Psoas muscle (tissue), 8 donors: ENCODE data around the gene TMEM208. TPM values are rescaled to one million over a fixed set of nuclear protein-coding genes. Genes with fewer than 3 reads are reported as not detected.

ENCODE experiments used
- ATAC-seq, 4 donors: fragments of 200-7000 bp; cut with Tn5 transposase; one replicate each; pipeline ENCODE4 v1.9.1; 2020; ENCODE audit warnings: moderate library complexity in 3 of 4, mild to moderate bottlenecking in 2 of 4
- DNase-seq, 2 donors: peaks; one replicate each; pipeline ENCODE4 v3.0.0-alpha.2; 2020
- H3K27ac ChIP-seq: fragments of 200-600 bp; one replicate; pipeline ENCODE4 v1.8.0; 2022
- H3K27me3 ChIP-seq, 3 donors: fragments of 200-600 bp in 1 of 3; one replicate each; pipeline versions ENCODE4 v1.6.1 to v1.8.0; 2013 to 2022; ENCODE audit warnings: low read length in 2 of 3, mild to moderate bottlenecking in 2 of 3, moderate library complexity in 1 of 3; ENCODE audit not compliant: insufficient read depth in 3 of 3
- H3K36me3 ChIP-seq, 2 donors: fragments of 200-600 bp in 1 of 2; one replicate each; pipeline versions ENCODE4 v1.6.1 to v1.8.0; 2013 to 2022; ENCODE audit warnings: low read depth in 1 of 2, mild to moderate bottlenecking in 1 of 2, moderate library complexity in 1 of 2; ENCODE audit not compliant: insufficient read depth in 1 of 2
- H3K4me1 ChIP-seq: fragments of 200-600 bp; one replicate; pipeline ENCODE4 v1.8.0; 2022
- H3K4me3 ChIP-seq: fragments of 200-600 bp; one replicate; pipeline ENCODE4 v1.8.0; 2022; ENCODE audit warnings: mild to moderate bottlenecking
- H3K9me3 ChIP-seq: fragments of 200-600 bp; one replicate; pipeline ENCODE4 v1.8.0; 2022
- WGBS, 3 donors: extraction: QIAGEN DNeasy Blood & Tissue Kit; methylation state at CpG; one replicate each; pipeline versions ENCODE4 v1.1.6 to v1.1.7; 2013; 5-methylcytosine and 5-hydroxymethylcytosine counted together
- intact Hi-C, 2 donors: fragments of 100-400 bp; cut with DNase I; formaldehyde crosslinking; loops; one replicate each; pipeline versions ENCODE4 v1.11.0 to v1.14.2; 2022
- polyA plus RNA-seq, 3 donors: library from polyadenylated mRNA; stranded (reverse); fragments of 200-250 nt; gene quantifications; one replicate each; pipeline ENCODE4 v1.2.3, GENCODE V29; 2013
- total RNA-seq, 4 donors: library from RNA; stranded (reverse); fragmentation: NEBNext Ultra II Directional in 2 of 4; extraction: Animal tissue kit (Norgen Biotek cat#: 25700) in 2 of 4; gene quantifications; one replicate each; pipeline versions ENCODE4 v1.2.1 to v1.2.4, GENCODE V29; 2021 to 2023
- TF ChIP-seq, protein P1 (sequence below): fragments of 200-600 bp; IDR thresholded peaks from one replicate; pipeline ENCODE4 v1.8.0; 2022; ENCODE audit warnings: antibody characterized with exemption
- donor health status: healthy with polysubstance abuse.
- donor health status: DM: no; HTN: no; CAD: no; lungs with moderate emphysema.
- donor health status: Bipolar disorder and iron deficiency.
- donor health status: healthy.
- donor health status: DM: yes; HTN: yes; CAD: no.
- donor health status: DM: no; HTN: no; CAD: no.
- donor health status: DM: no; HTN: no; CAD: no.
- donor health status: DM: yes; HTN: yes; CAD: no.

TMEM208 gene
- total and polyA plus RNA-seq, 7 donors, result 10.1 to 111 (median 32.7) TPM

GRCh38 chr16:67258161-67258835 lies 31.4 kb downstream of the TMEM208 start:
- Histone ChIP-seq H3K27ac (no peak overlapping the region), H3K4me1 (peaks cover 10% of the 10 kb centered on the region), H3K9me3 (no peaks in the 10 kb centered on the region), H3K27me3 (no peaks in the 10 kb centered on the region), H3K4me3 (no peak overlapping the region), H3K36me3 (peaks cover 0 to 6% of the 10 kb centered on the region in 2 donors)
- TF ChIP-seq, protein P1, sequence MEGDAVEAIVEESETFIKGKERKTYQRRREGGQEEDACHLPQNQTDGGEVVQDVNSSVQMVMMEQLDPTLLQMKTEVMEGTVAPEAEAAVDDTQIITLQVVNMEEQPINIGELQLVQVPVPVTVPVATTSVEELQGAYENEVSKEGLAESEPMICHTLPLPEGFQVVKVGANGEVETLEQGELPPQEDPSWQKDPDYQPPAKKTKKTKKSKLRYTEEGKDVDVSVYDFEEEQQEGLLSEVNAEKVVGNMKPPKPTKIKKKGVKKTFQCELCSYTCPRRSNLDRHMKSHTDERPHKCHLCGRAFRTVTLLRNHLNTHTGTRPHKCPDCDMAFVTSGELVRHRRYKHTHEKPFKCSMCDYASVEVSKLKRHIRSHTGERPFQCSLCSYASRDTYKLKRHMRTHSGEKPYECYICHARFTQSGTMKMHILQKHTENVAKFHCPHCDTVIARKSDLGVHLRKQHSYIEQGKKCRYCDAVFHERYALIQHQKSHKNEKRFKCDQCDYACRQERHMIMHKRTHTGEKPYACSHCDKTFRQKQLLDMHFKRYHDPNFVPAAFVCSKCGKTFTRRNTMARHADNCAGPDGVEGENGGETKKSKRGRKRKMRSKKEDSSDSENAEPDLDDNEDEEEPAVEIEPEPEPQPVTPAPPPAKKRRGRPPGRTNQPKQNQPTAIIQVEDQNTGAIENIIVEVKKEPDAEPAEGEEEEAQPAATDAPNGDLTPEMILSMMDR, result no peak
- peak; percentile 7 to 39 for DNase-seq
- intact Hi-C loops, result loop anchor here (5.0 to 10.0 kb wide), 2 partner anchors 157 to 394 kb away; partner anchors contain the start of gene ZDHHC1 (in 1 of the 2)
- no peak for ATAC-seq
- 66 to 76% (median 73%) methylated on average over 11 of the region's 11 CpGs for WGBS, 3 donors

- TF ChIP-seq, protein P1, result no peak
- DNase-seq (peak; percentile 9 to 46), ATAC-seq (no peak)
- Histone ChIP-seq H3K27ac (no peak overlapping the region), H3K27me3 (no peaks in the 10 kb centered on the region), H3K36me3 (peaks cover 0 to 6% of the 10 kb centered on the region in 2 donors), H3K9me3 (no peaks in the 10 kb centered on the region), H3K4me1 (peaks cover 10% of the 10 kb centered on the region), H3K4me3 (no peak overlapping the region)
- intact Hi-C loops, result loop anchor here (2.0 to 10.0 kb wide), 3 partner anchors 25 to 393 kb away; partner anchors contain the start of gene ZDHHC1 (in 2 of the 2)
- 83 to 93% (median 87%) methylated on average over 12 of the region's 12 CpGs for WGBS, 3 donors
Observed at GRCh38 chr16:67259705-67260104, 32.8 kb downstream of the TMEM208 start.

- peak; percentile 91 to 98 (median 94) for ATAC-seq
- Histone ChIP-seq H3K36me3 (peaks cover 0 to under 1% of the 10 kb centered on the region in 2 donors), H3K4me1 (peaks cover 10% of the 10 kb centered on the region), H3K27me3 (no peaks in the 10 kb centered on the region), H3K27ac (peak overlapping the region; percentile 66), H3K9me3 (no peaks in the 10 kb centered on the region), H3K4me3 (no peak overlapping the region)
- intact Hi-C loops, result loop anchor here (1.0 to 10.0 kb wide), 3 partner anchors 24 to 154 kb away; partner anchors contain the start of gene ZDHHC1 (in 1 of the 2)
- TF ChIP-seq, protein P1, result peak; percentile 68
- DNase-seq, result peak; percentile 53 to 75
- 46 to 54% (median 53%) methylated on average over 4 of the region's 4 CpGs for WGBS, 3 donors
Observed at GRCh38 chr16:67260426-67261063, 33.6 kb downstream of the TMEM208 start.

DNA sequence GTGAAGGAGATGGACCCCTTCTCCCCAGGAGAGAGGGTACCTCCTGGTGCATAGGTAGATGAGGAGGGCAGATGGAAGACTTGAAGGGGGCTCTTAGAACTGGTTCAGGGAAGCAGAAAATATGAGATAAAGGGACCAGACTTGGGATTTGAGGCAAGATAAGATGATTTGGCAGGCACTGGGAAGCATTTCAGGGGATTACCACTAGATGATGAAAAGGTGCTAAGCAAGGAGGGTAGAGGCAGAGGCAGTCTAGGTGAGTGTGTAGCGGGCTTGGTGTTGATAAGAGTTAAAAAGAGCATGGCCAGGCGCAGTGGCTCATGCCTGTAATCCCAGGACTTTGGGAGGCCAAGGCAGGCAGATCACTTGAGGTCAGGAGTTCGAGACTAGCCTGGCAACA lies 36.3 kb downstream of the TMEM208 start:
- Histone ChIP-seq H3K9me3 (no peaks in the 10 kb centered on the region), H3K4me3 (no peak overlapping the region), H3K27me3 (no peaks in the 10 kb centered on the region), H3K4me1 (peaks cover 10% of the 10 kb centered on the region), H3K27ac (no peak overlapping the region), H3K36me3 (no peaks in the 10 kb centered on the region)
- DNase-seq, result peak in 1 of 2 donors; percentile 15
- WGBS, 3 donors, result 71 to 81% (median 72%) methylated on average over 3 of the region's 3 CpGs
- TF ChIP-seq, protein P1, result no peak
- intact Hi-C loops, result loop anchor here in 1 of 2 donors (10.0 kb wide), 1 partner anchor 152 kb away; the partner anchor contains the start of gene ZDHHC1
- no peak for ATAC-seq
